Activated T-helper 2 cell treated with anti-CD3 and anti-CD28 coated beads, Interferon-gamma antibody, Interleukin-2, Interleukin-4, amounts not matched to agents 10 μg/mL and 5 μg/mL and 100 μg/mL, durations not matched to agents 14 hours and 24 hours and 36 hours (primary cell): ENCODE results near the gene ARHGAP22. TPM values are rescaled to one million over a fixed set of nuclear protein-coding genes. Genes with fewer than 3 reads are reported as not detected.
"Not testable (repeated sequence)": the region's sequence is repeated elsewhere in the genome, so short reads cannot be mapped to it uniquely, and the experiment has no call there.

Source experiments
- DNase-seq: peaks from one replicate; pipeline ENCODE4 v3.0.0; 2021; ENCODE audit warnings: low spot score
- H3K27ac Mint-ChIP-seq: one replicate; pipeline ENCODE4 v1.8.0; 2021; ENCODE audit warnings: mixed read lengths
- H3K27me3 Mint-ChIP-seq: one replicate; pipeline ENCODE4 v1.8.0; 2021; ENCODE audit warnings: low read depth, mixed read lengths
- H3K36me3 Mint-ChIP-seq: one replicate; pipeline ENCODE4 v1.8.0; 2021; ENCODE audit warnings: low read depth, mixed read lengths
- H3K4me1 Mint-ChIP-seq: one replicate; pipeline ENCODE4 v1.8.0; 2021; ENCODE audit warnings: low read depth, mixed read lengths
- H3K4me3 Mint-ChIP-seq: one replicate; pipeline ENCODE4 v1.8.0; 2021; ENCODE audit warnings: low read depth, mild to moderate bottlenecking, moderate library complexity, mixed read lengths
- H3K9me3 Mint-ChIP-seq: one replicate; pipeline ENCODE4 v1.8.0; 2021; ENCODE audit warnings: mixed read lengths
- intact Hi-C: fragments of 100-400 bp; cut with micrococcal nuclease; formaldehyde crosslinking; loops from one replicate; pipeline ENCODE4 v1.15.1; 2023
- total RNA-seq: library from RNA; stranded (reverse); gene quantifications from 2 replicates; pipeline ENCODE4 v1.2.3, GENCODE V29; 2022

The ARHGAP22 gene
- 0.18 and 0.43 TPM in 2 replicates for total RNA-seq

GRCh38 chr10:48604991-48605508 is at the start of gene ARHGAP22:
ARHGAP22 (minus strand) TSS chr10:48605073; CDS start chr10:48604796, 277 bp downstream.
- intact Hi-C loops = loop anchor here (5.0 kb wide), 1 partner anchor 52 kb away; no protein-coding TSS in a partner anchor
- no peaks in the 10 kb centered on the region for H3K9me3 Mint-ChIP-seq
- H3K27ac Mint-ChIP-seq = no peak within 1 kb of the TSS
- H3K27me3 Mint-ChIP-seq = peaks cover 27% of the 10 kb centered on the region
- no peak within 1 kb of the TSS for H3K4me3 Mint-ChIP-seq
- no peaks in the 10 kb centered on the region for H3K36me3 Mint-ChIP-seq
- no peak for DNase-seq
- H3K4me1 Mint-ChIP-seq = no peaks in the 10 kb centered on the region

GRCh38 chr10:48653944-48654698 is 49.2 kb upstream of the ARHGAP22 start:
- Mint-ChIP-seq H3K36me3 (no peaks in the 10 kb centered on the region), H3K4me3 (no peak overlapping the region), H3K27ac (no peak overlapping the region), H3K9me3 (no peaks in the 10 kb centered on the region), H3K27me3 (peaks cover 27% of the 10 kb centered on the region), H3K4me1 (peaks cover 3% of the 10 kb centered on the region)
- intact Hi-C loops = loop anchor here (10.0 kb wide), 1 partner anchor 751 kb away; no protein-coding TSS in a partner anchor
- DNase-seq = no peak

- H3K4me1 Mint-ChIP-seq = peaks cover 3% of the 10 kb centered on the region
- no peak overlapping the region for H3K27ac Mint-ChIP-seq
- no peak for DNase-seq
- no peak overlapping the region for H3K4me3 Mint-ChIP-seq
- intact Hi-C loops = loop anchor here (10.0 kb wide), 1 partner anchor 751 kb away; no protein-coding TSS in a partner anchor
- H3K27me3 Mint-ChIP-seq = peaks cover 28% of the 10 kb centered on the region
- H3K9me3 Mint-ChIP-seq = no peaks in the 10 kb centered on the region
- H3K36me3 Mint-ChIP-seq = no peaks in the 10 kb centered on the region
Observed at GRCh38 chr10:48653347-48653746, 48.5 kb upstream of the ARHGAP22 start.

GRCh38 chr10:48652344-48652743 is 47.5 kb upstream of the ARHGAP22 start:
- no peaks in the 10 kb centered on the region for H3K9me3 Mint-ChIP-seq
- no peaks in the 10 kb centered on the region for H3K36me3 Mint-ChIP-seq
- intact Hi-C loops = loop anchor here (10.0 kb wide), 1 partner anchor 752 kb away; no protein-coding TSS in a partner anchor
- no peak for DNase-seq
- no peak overlapping the region for H3K4me3 Mint-ChIP-seq
- peaks cover 7% of the 10 kb centered on the region for H3K4me1 Mint-ChIP-seq
- peaks cover 25% of the 10 kb centered on the region for H3K27me3 Mint-ChIP-seq
- H3K27ac Mint-ChIP-seq = no peak overlapping the region

GRCh38 chr10:48651839-48652238 is 47.0 kb upstream of the ARHGAP22 start:
- Mint-ChIP-seq H3K4me1 (peaks cover 7% of the 10 kb centered on the region), H3K9me3 (no peaks in the 10 kb centered on the region), H3K36me3 (no peaks in the 10 kb centered on the region), H3K4me3 (no peak overlapping the region), H3K27ac (no peak overlapping the region), H3K27me3 (peaks cover 25% of the 10 kb centered on the region)
- no peak for DNase-seq
- intact Hi-C loops = loop anchor here (10.0 kb wide), 1 partner anchor 753 kb away; no protein-coding TSS in a partner anchor

GRCh38 chr10:48651293-48651692 is 46.4 kb upstream of the ARHGAP22 start:
- Mint-ChIP-seq H3K27me3 (peaks cover 26% of the 10 kb centered on the region), H3K4me1 (peaks cover 3% of the 10 kb centered on the region), H3K27ac (no peak overlapping the region), H3K36me3 (no peaks in the 10 kb centered on the region), H3K9me3 (no peaks in the 10 kb centered on the region), H3K4me3 (no peak overlapping the region)
- intact Hi-C loops = loop anchor here (10.0 kb wide), 1 partner anchor 754 kb away; no protein-coding TSS in a partner anchor
- no peak for DNase-seq

- Mint-ChIP-seq H3K9me3 (no peaks in the 10 kb centered on the region), H3K4me1 (peaks cover 3% of the 10 kb centered on the region), H3K27ac (no peak overlapping the region), H3K36me3 (no peaks in the 10 kb centered on the region), H3K27me3 (peaks cover 30% of the 10 kb centered on the region), H3K4me3 (no peak overlapping the region)
- intact Hi-C loops = no loop called here
- no peak for DNase-seq
Observed at GRCh38 chr10:48649349-48649944, 44.6 kb upstream of the ARHGAP22 start.

GRCh38 chr10:48648172-48648942 is 43.5 kb upstream of the ARHGAP22 start:
- DNase-seq = no peak
- H3K9me3 Mint-ChIP-seq = no peaks in the 10 kb centered on the region
- no peak overlapping the region for H3K4me3 Mint-ChIP-seq
- H3K36me3 Mint-ChIP-seq = no peaks in the 10 kb centered on the region
- H3K4me1 Mint-ChIP-seq = peaks cover 3% of the 10 kb centered on the region
- H3K27me3 Mint-ChIP-seq = peaks cover 25% of the 10 kb centered on the region
- intact Hi-C loops = no loop called here
- H3K27ac Mint-ChIP-seq = no peak overlapping the region

GRCh38 chr10:48647073-48647472 is 42.2 kb upstream of the ARHGAP22 start:
- H3K4me3 Mint-ChIP-seq, H3K9me3 Mint-ChIP-seq, H3K4me1 Mint-ChIP-seq, DNase-seq, H3K36me3 Mint-ChIP-seq, H3K27ac Mint-ChIP-seq, intact Hi-C loops: not testable (repeated sequence)
- peaks cover 22% of the 10 kb centered on the region for H3K27me3 Mint-ChIP-seq

GRCh38 chr10:48645600-48645999 is 40.7 kb upstream of the ARHGAP22 start:
- DNase-seq = no peak
- peaks cover 16% of the 10 kb centered on the region for H3K27me3 Mint-ChIP-seq

GRCh38 chr10:48641099-48641690 is 36.3 kb upstream of the ARHGAP22 start:
- intact Hi-C loops, H3K4me3 Mint-ChIP-seq, DNase-seq, H3K27ac Mint-ChIP-seq, H3K36me3 Mint-ChIP-seq, H3K4me1 Mint-ChIP-seq: not testable (repeated sequence)
- H3K27me3 Mint-ChIP-seq = peaks cover 34% of the 10 kb centered on the region
- peaks cover 18% of the 10 kb centered on the region for H3K9me3 Mint-ChIP-seq

More at GRCh38 chr10:48645600-48645999, 40.7 kb upstream of the ARHGAP22 start:
- intact Hi-C loops = no loop called here
- H3K4me1 Mint-ChIP-seq = peaks cover 3% of the 10 kb centered on the region
- H3K27ac Mint-ChIP-seq = no peak overlapping the region
- no peaks in the 10 kb centered on the region for H3K36me3 Mint-ChIP-seq
- no peak overlapping the region for H3K4me3 Mint-ChIP-seq
- peaks cover 11% of the 10 kb centered on the region for H3K9me3 Mint-ChIP-seq

- H3K4me1 Mint-ChIP-seq = no peaks in the 10 kb centered on the region
- intact Hi-C loops = no loop called here
- peaks cover 18% of the 10 kb centered on the region for H3K9me3 Mint-ChIP-seq
- no peak overlapping the region for H3K27ac Mint-ChIP-seq
- no peaks in the 10 kb centered on the region for H3K36me3 Mint-ChIP-seq
- DNase-seq = no peak
- no peak overlapping the region for H3K4me3 Mint-ChIP-seq
- peaks cover 30% of the 10 kb centered on the region for H3K27me3 Mint-ChIP-seq
Observed at GRCh38 chr10:48640326-48640725, 35.5 kb upstream of the ARHGAP22 start.
